ACC112 (cell line): Measurements from ENCODE around the gene RHOG.

ENCODE experiments used
- H2AFZ ChIP-seq: fragments of 200-600 bp; sonication (generic); one replicate; pipeline ENCODE4 v1.6.0; 2017; ENCODE audit warnings: antibody characterized with exemption, low read length; ENCODE audit not compliant: unreplicated experiment
- H3K27ac ChIP-seq: fragments of 200-600 bp; sonication (generic); 2 replicates; pipeline ENCODE4 v1.5.1; 2014; ENCODE audit warnings: low read depth, mild to moderate bottlenecking, antibody characterized with exemption, low read length, moderate library complexity
- H3K27me3 ChIP-seq: fragments of 200-600 bp; sonication (generic); 2 replicates; pipeline ENCODE4 v1.6.1; 2014; ENCODE audit warnings: mild to moderate bottlenecking, antibody characterized with exemption, low read length, moderate library complexity, mixed read lengths; ENCODE audit not compliant: insufficient read depth
- H3K36me3 ChIP-seq: fragments of 200-600 bp; sonication (generic); 2 replicates; pipeline ENCODE4 v1.6.1; 2016; ENCODE audit warnings: mild to moderate bottlenecking, antibody characterized with exemption, low read length, moderate library complexity, mixed read lengths; ENCODE audit not compliant: insufficient read depth
- H3K4me1 ChIP-seq: fragments of 200-600 bp; sonication (generic); one replicate; pipeline ENCODE4 v1.6.1; 2016; ENCODE audit warnings: low read length, mixed read lengths; ENCODE audit not compliant: insufficient read depth, unreplicated experiment, control insufficient read depth
- H3K4me3 ChIP-seq: fragments of 200-600 bp; sonication (generic); 2 replicates; pipeline ENCODE4 v1.5.1; 2014; ENCODE audit warnings: mild to moderate bottlenecking, low read depth, low read length
- H3K79me2 ChIP-seq: fragments of 200-600 bp; sonication (generic); one replicate; pipeline ENCODE4 v1.6.0; 2016; ENCODE audit warnings: low read length; ENCODE audit not compliant: control insufficient read depth, unreplicated experiment, insufficient read depth

The RHOG gene

GRCh38 chr11:3808861-3809623, 31.7 kb downstream of the RHOG start:
- H2AFZ ChIP-seq = peak overlapping the region; percentile 40
- no peaks in the 10 kb centered on the region for H3K79me2 ChIP-seq
- peak overlapping the region; percentile 93 for H3K4me3 ChIP-seq
- peaks cover 10% of the 10 kb centered on the region for H3K4me1 ChIP-seq
- H3K27ac ChIP-seq = no peak overlapping the region
- no peaks in the 10 kb centered on the region for H3K36me3 ChIP-seq
- no peaks in the 10 kb centered on the region for H3K27me3 ChIP-seq

- Histone ChIP-seq H3K27ac (no peak within 1 kb of the TSS), H3K79me2 (no peaks in the 10 kb centered on the region), H3K36me3 (no peaks in the 10 kb centered on the region), H3K4me1 (peaks cover 13% of the 10 kb centered on the region), H3K27me3 (no peaks in the 10 kb centered on the region), H2AFZ (peak within 1 kb of the TSS; percentile 98), H3K4me3 (peak within 1 kb of the TSS; percentile 93)
Measured at GRCh38 chr11:3807909-3808860, 32.6 kb downstream of the RHOG start, which contains the start of gene PGAP2. PGAP2 (plus strand) TSS chr11:3808560; CDS start chr11:3811260, 2,700 bp downstream.

GRCh38 chr11:3803726-3804495, 36.8 kb downstream of the RHOG start:
- no peak overlapping the region for H3K4me3 ChIP-seq

GRCh38 chr11:3802011-3802790, 38.6 kb downstream of the RHOG start:
- peaks cover 6% of the 10 kb centered on the region for H3K79me2 ChIP-seq
- H3K27ac ChIP-seq = peak overlapping the region; percentile 44
- no peaks in the 10 kb centered on the region for H3K27me3 ChIP-seq
- H2AFZ ChIP-seq = peak overlapping the region; percentile 71
- no peaks in the 10 kb centered on the region for H3K36me3 ChIP-seq
- H3K4me1 ChIP-seq = peaks cover 21% of the 10 kb centered on the region
- no peak overlapping the region for H3K4me3 ChIP-seq

More at GRCh38 chr11:3803726-3804495, 36.8 kb downstream of the RHOG start:
- Histone ChIP-seq H2AFZ (no peak overlapping the region), H3K27me3 (no peaks in the 10 kb centered on the region), H3K36me3 (no peaks in the 10 kb centered on the region), H3K79me2 (peaks cover 3% of the 10 kb centered on the region), H3K27ac (peak overlapping the region; percentile 52), H3K4me1 (peaks cover 15% of the 10 kb centered on the region)

- Histone ChIP-seq H2AFZ (no peak overlapping the region), H3K4me1 (peaks cover 25% of the 10 kb centered on the region), H3K27ac (no peak overlapping the region), H3K36me3 (no peaks in the 10 kb centered on the region), H3K27me3 (no peaks in the 10 kb centered on the region), H3K79me2 (peaks cover 30% of the 10 kb centered on the region), H3K4me3 (no peak overlapping the region)
Measured at GRCh38 chr11:3799873-3800272, 40.9 kb downstream of the RHOG start.

GRCh38 chr11:3799143-3799542, 41.6 kb downstream of the RHOG start:
- Histone ChIP-seq H3K4me1 (peaks cover 22% of the 10 kb centered on the region), H3K79me2 (peaks cover 37% of the 10 kb centered on the region), H3K4me3 (no peak overlapping the region), H3K27ac (no peak overlapping the region), H2AFZ (no peak overlapping the region), H3K36me3 (no peaks in the 10 kb centered on the region), H3K27me3 (no peaks in the 10 kb centered on the region)

- peaks cover 53% of the 10 kb centered on the region for H3K79me2 ChIP-seq
Measured at GRCh38 chr11:3797329-3798090, 43.2 kb downstream of the RHOG start, which contains the start of gene NUP98. NUP98 (minus strand) TSS chr11:3797554; CDS start chr11:3782117, 15,437 bp downstream.

GRCh38 chr11:3796801-3797328, 43.9 kb downstream of the RHOG start:
- Histone ChIP-seq H2AFZ (no peak overlapping the region), H3K27me3 (no peaks in the 10 kb centered on the region), H3K79me2 (peaks cover 57% of the 10 kb centered on the region), H3K27ac (peak overlapping the region; percentile 88), H3K4me3 (peak overlapping the region; percentile 100), H3K4me1 (peaks cover 13% of the 10 kb centered on the region), H3K36me3 (no peaks in the 10 kb centered on the region; the same call in 1 of the 2 replicates)

More at GRCh38 chr11:3797329-3798090, 43.2 kb downstream of the RHOG start, which contains the start of gene NUP98:
- Histone ChIP-seq H3K4me3 (peak within 1 kb of the TSS; percentile 100), H2AFZ (peak within 1 kb of the TSS; percentile 28), H3K4me1 (peaks cover 18% of the 10 kb centered on the region), H3K27me3 (no peaks in the 10 kb centered on the region), H3K36me3 (no peaks in the 10 kb centered on the region; the same call in 1 of the 2 replicates), H3K27ac (peak within 1 kb of the TSS; percentile 89)

GRCh38 chr11:3796346-3796745, 44.4 kb downstream of the RHOG start:
- no peaks in the 10 kb centered on the region for H3K27me3 ChIP-seq
- no peaks in the 10 kb centered on the region; the same call in 1 of the 2 replicates for H3K36me3 ChIP-seq
- H3K79me2 ChIP-seq = peaks cover 60% of the 10 kb centered on the region
- H2AFZ ChIP-seq = no peak overlapping the region
- peak overlapping the region; percentile 88 for H3K27ac ChIP-seq
- H3K4me1 ChIP-seq = peaks cover 13% of the 10 kb centered on the region
- peak overlapping the region; percentile 100 for H3K4me3 ChIP-seq
